Tibial nerve (tissue), 4 donors: ENCODE results near the gene ALAS2.
"Not testable (repeated sequence)": the region's sequence is repeated elsewhere in the genome, so short reads cannot be mapped to it uniquely, and the experiment has no call there.

Experiments used
- EP300 ChIP-seq, 2 donors: sonication (generic); formaldehyde crosslinking; IDR thresholded peaks; one replicate each; pipeline ENCODE4 v1.6.1; 2017; ENCODE audit warnings: antibody characterized with exemption in 2 of 2, mild to moderate bottlenecking in 1 of 2
- POLR2A ChIP-seq, 2 donors: fragments of 450-650 bp; IDR thresholded peaks; one replicate each; pipeline ENCODE4 v1.6.1; 2017; ENCODE audit warnings: antibody characterized with exemption in 2 of 2, mild to moderate bottlenecking in 2 of 2, moderate library complexity in 2 of 2
- TF ChIP-seq, protein P1 (sequence below), 5 experiments: fragments of 200-600 bp in 3 of 5; fragments of 450-650 bp in 2 of 5; sonication (generic) in 3 of 5; IDR thresholded peaks; one replicate each; pipeline ENCODE4 v1.5.1; 2016 to 2019; ENCODE audit warnings: antibody characterized with exemption in 5 of 5, mild to moderate bottlenecking in 3 of 5, moderate library complexity in 2 of 5

DNA sequence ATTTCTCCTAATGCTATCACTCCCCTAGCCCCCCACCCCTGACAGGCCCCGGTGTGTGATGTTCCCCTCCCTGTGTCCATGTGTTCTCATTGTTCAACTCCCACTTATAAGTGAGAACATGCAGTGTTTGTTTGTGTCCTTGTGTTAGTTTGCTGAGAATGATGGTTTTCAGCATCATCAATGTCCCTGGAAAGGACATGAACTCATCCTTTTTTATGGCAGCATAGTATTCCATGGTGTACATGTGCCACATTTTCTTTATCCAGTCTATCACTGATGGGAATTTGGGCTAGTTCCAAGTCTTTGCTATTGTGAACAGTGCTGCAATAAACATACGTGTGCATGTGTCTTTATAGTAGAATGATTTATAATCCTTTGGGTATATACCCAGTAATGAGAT is 36.4 kb upstream of the ALAS2 start:
- not testable (repeated sequence) for TF ChIP-seq POLR2A, EP300 (IDR thresholded peaks at IDR 0.05)
- TF ChIP-seq, protein P1, sequence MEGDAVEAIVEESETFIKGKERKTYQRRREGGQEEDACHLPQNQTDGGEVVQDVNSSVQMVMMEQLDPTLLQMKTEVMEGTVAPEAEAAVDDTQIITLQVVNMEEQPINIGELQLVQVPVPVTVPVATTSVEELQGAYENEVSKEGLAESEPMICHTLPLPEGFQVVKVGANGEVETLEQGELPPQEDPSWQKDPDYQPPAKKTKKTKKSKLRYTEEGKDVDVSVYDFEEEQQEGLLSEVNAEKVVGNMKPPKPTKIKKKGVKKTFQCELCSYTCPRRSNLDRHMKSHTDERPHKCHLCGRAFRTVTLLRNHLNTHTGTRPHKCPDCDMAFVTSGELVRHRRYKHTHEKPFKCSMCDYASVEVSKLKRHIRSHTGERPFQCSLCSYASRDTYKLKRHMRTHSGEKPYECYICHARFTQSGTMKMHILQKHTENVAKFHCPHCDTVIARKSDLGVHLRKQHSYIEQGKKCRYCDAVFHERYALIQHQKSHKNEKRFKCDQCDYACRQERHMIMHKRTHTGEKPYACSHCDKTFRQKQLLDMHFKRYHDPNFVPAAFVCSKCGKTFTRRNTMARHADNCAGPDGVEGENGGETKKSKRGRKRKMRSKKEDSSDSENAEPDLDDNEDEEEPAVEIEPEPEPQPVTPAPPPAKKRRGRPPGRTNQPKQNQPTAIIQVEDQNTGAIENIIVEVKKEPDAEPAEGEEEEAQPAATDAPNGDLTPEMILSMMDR (IDR thresholded peaks at IDR 0.05), result not testable (repeated sequence)
